Stomach (tissue), 9 donors: ENCODE results near the gene EMP1. TPM values are rescaled to one million over a fixed set of nuclear protein-coding genes. Genes with fewer than 3 reads are reported as not detected.

Experiments used
- DNase-seq, 2 donors: peaks; one replicate each; pipeline versions ENCODE4 v3.0.0 to v3.0.0-alpha.2; 2013 to 2019
- H3K27ac ChIP-seq, 5 donors: fragments of 200-600 bp in 4 of 5; sonication (generic) in 4 of 5; one replicate each; pipeline ENCODE4 v1.5.1; 2013 to 2019; ENCODE audit warnings: mild to moderate bottlenecking in 1 of 5, moderate library complexity in 1 of 5
- H3K27me3 ChIP-seq, 3 donors: fragments of 200-600 bp; sonication (generic); one replicate each; pipeline ENCODE4 v1.5.1; 2017 to 2019; ENCODE audit warnings: mixed run types in 1 of 3
- H3K36me3 ChIP-seq, 4 donors: fragments of 200-600 bp; sonication (generic); 1 replicate in 3 of 4; 2 replicates in 1 of 4; pipeline ENCODE4 v1.5.1; 2016 to 2019
- H3K4me1 ChIP-seq, 4 donors: fragments of 200-600 bp; sonication (generic); one replicate each; pipeline ENCODE4 v1.5.1; 2016 to 2019
- H3K4me3 ChIP-seq, 4 donors: fragments of 200-600 bp; sonication (generic) in 3 of 4; one replicate each; pipeline ENCODE4 v1.5.1; 2016 to 2019; ENCODE audit warnings: mild to moderate bottlenecking in 1 of 4
- H3K9me3 ChIP-seq, 4 donors: fragments of 200-600 bp; sonication (generic); one replicate each; pipeline ENCODE4 v1.5.1; 2016 to 2019
- EP300 ChIP-seq: sonication (generic); formaldehyde crosslinking; IDR thresholded peaks from one replicate; pipeline ENCODE4 v1.6.1; 2017; ENCODE audit warnings: antibody characterized with exemption
- POLR2A ChIP-seq, 4 donors: fragments of 450-650 bp; IDR thresholded peaks; one replicate each; pipeline ENCODE4 v1.6.1; 2016; ENCODE audit warnings: antibody characterized with exemption in 4 of 4, control low read depth in 2 of 4, mild to moderate bottlenecking in 1 of 4, moderate library complexity in 1 of 4
- POLR2AphosphoS5 ChIP-seq, 3 donors: sonication (generic); formaldehyde crosslinking; IDR thresholded peaks; one replicate each; pipeline ENCODE4 v1.6.1; 2016; ENCODE audit warnings: antibody characterized with exemption in 3 of 3
- WGBS, 5 donors: extraction: QIAGEN DNeasy Blood & Tissue Kit in 3 of 5; methylation state at CpG; one replicate each; pipeline versions ENCODE4 v1.1.5 to v1.1.7; 2013 to 2018; 5-methylcytosine and 5-hydroxymethylcytosine counted together
- intact Hi-C: fragments of 100-400 bp; cut with DNase I; formaldehyde crosslinking; loops from one replicate; pipeline ENCODE4 v1.15.1; 2023; ENCODE audit warnings: low total_unique reads
- polyA plus RNA-seq, 3 donors: library from polyadenylated mRNA; stranded (reverse); fragments of 200-250 nt; gene quantifications; one replicate each; pipeline ENCODE4 v1.2.3, GENCODE V29; 2013
- total RNA-seq, 5 donors: library from RNA; depleted of rRNA; stranded (reverse); fragments of >200 nt; gene quantifications; one replicate each; pipeline versions ENCODE4 v1.1.0 to v1.2.3, GENCODE V29; 2014 to 2016
- TF ChIP-seq, protein P1 (sequence below), 7 experiments: fragments of 450-650 bp in 4 of 7; fragments of 200-600 bp in 3 of 7; sonication (generic) in 3 of 7; IDR thresholded peaks; one replicate each; pipeline ENCODE4 v1.5.1; 2016 to 2019; ENCODE audit warnings: antibody characterized with exemption in 7 of 7, control low read depth in 2 of 7, mild to moderate bottlenecking in 1 of 7
- donor health status: healthy with polysubstance abuse.
- donor health status: Bipolar disorder and iron deficiency.
- donor health status: healthy.

EMP1 gene
- total and polyA plus RNA-seq, 8 donors: 6.2 to 209 (median 21.8) TPM

DNA sequence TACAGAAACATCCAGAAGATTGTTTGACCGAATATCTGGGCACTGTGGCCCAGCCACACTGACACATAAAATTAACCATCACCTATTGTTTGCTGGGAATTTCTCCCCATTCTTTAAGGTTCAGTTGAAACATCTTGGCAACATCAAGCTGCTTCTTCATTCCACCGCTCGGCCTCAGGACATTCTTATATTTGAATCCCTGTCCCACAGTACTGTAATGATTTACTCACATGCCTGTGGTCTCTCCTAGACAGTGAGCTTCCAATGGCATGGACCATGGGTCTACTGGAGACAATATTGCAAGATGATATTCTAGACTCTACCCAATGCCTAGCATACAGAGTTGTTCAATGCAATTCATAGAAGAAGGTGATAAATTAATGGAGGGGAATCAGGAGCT, 56.1 kb downstream of the EMP1 start:
- WGBS, 5 donors: 71 to 96% (median 91%) methylated on average over 3 of the region's 3 CpGs
- no peak for DNase-seq
- no peak overlapping the region for H3K4me3 ChIP-seq
- no peaks in the 10 kb centered on the region for H3K27me3 ChIP-seq
- no peaks in the 10 kb centered on the region for H3K36me3 ChIP-seq
- peaks cover 0 to 15% (median 5%) of the 10 kb centered on the region in 4 donors for H3K4me1 ChIP-seq
- intact Hi-C loops: no loop called here
- no peak overlapping the region for H3K27ac ChIP-seq
- H3K9me3 ChIP-seq: no peaks in the 10 kb centered on the region
- TF ChIP-seq, protein P1, sequence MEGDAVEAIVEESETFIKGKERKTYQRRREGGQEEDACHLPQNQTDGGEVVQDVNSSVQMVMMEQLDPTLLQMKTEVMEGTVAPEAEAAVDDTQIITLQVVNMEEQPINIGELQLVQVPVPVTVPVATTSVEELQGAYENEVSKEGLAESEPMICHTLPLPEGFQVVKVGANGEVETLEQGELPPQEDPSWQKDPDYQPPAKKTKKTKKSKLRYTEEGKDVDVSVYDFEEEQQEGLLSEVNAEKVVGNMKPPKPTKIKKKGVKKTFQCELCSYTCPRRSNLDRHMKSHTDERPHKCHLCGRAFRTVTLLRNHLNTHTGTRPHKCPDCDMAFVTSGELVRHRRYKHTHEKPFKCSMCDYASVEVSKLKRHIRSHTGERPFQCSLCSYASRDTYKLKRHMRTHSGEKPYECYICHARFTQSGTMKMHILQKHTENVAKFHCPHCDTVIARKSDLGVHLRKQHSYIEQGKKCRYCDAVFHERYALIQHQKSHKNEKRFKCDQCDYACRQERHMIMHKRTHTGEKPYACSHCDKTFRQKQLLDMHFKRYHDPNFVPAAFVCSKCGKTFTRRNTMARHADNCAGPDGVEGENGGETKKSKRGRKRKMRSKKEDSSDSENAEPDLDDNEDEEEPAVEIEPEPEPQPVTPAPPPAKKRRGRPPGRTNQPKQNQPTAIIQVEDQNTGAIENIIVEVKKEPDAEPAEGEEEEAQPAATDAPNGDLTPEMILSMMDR (IDR thresholded peaks at IDR 0.05): no peak
- no peak for TF ChIP-seq POLR2A (IDR thresholded peaks at IDR 0.05)
- TF ChIP-seq POLR2AphosphoS5 (IDR thresholded peaks at IDR 0.05): no peak
- TF ChIP-seq EP300: no peak

DNA sequence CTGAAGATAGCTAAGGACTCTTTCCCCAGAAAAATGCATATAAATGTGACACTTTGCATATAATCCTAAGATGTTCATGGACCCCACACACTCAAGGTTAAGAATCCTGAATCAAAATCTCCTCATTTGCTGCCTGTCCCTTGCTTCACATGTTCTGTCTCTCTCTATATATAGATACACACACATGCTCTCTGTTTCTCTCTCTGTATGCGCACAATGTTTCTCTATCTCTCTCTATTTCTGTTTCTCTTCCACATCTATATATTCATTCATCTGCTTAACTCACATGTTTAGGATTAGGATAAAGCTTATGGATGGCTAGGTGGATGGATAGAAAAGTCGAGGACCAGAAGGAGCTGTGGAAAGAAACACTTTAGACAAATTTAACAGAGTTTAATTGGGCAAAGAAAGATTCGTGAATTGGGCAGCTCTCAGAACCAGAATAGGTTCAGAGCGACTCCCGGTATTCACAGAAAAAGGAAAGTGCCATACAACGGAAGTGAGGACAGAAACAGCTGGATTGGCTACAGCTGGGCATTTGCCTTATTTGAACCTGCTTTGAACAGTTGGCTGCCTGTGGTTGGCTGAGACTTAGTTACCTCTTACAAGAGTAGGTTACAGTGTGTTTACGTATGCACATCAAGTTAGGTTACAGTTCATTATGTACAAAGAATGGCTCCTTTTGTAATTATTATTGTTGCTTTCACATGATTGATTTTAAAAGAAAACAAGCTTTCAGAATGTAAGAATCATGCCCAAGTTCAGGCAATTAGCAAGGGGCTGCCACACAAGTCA, 57.6 kb downstream of the EMP1 start:
- TF ChIP-seq POLR2A (IDR thresholded peaks at IDR 0.05) (no peak), POLR2AphosphoS5 (IDR thresholded peaks at IDR 0.05) (no peak), EP300 (no peak)
- TF ChIP-seq, protein P1 (IDR thresholded peaks at IDR 0.05): no peak
- 82 to 88% (median 85%) methylated on average over 7 of the region's 7 CpGs for WGBS, 5 donors
- intact Hi-C loops: no loop called here
- no peaks in the 10 kb centered on the region for H3K36me3 ChIP-seq
- H3K9me3 ChIP-seq: no peaks in the 10 kb centered on the region
- H3K4me1 ChIP-seq: peaks cover 0 to 16% (median 8%) of the 10 kb centered on the region in 4 donors
- no peak for DNase-seq
- no peak overlapping the region for H3K27ac ChIP-seq
- no peaks in the 10 kb centered on the region for H3K27me3 ChIP-seq
- no peak overlapping the region for H3K4me3 ChIP-seq

DNA sequence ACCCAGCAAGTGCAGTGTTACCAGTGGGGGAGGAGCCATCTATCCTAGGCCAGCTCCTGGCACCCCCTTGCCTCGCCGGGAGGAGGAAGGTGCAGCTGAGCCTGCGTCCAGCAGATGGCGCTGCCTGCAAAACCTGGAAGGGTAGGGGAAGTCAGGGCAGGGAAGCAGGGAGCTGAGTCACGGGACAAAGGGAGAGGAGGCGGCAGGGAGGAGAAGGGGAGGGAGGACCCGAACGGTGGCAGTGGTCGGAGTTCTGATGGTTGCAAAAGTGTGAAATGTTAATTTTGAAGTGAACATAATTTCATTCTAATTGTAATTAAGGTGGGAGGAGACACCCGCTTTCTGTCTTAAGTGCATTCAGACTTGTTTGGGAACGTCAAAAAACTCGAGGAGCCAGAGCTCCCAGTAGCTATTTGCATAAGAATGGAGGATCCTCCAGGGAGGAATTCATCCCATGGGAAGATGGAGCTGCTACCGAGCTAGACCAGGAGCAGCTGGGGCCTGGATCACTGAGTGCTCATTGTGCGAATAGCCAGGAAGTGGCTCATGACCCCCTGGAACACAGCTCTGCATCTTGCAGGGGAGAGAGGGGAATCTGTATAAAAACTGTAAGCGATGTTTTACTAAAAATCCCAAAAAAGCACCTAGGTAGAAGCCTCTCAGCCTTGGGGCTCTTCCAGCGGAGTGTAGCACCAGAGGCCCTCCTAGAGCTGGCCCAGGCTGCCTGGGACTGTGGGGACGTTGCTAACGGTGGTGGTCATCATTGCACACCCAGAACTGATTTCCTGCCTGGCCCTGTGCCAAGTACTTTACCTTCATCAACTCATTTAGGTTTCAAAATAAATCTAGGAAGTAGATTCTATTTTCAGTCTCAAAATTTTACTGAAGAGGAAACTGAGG, 59.5 kb downstream of the EMP1 start:
- no peak overlapping the region for H3K27ac ChIP-seq
- intact Hi-C loops: no loop called here
- H3K4me1 ChIP-seq: peaks cover 0 to 16% (median 8%) of the 10 kb centered on the region in 4 donors
- H3K36me3 ChIP-seq: no peaks in the 10 kb centered on the region
- peak; percentile 43 to 90 (median 73) for TF ChIP-seq POLR2AphosphoS5 (IDR thresholded peaks at IDR 0.05)
- no peak for TF ChIP-seq EP300
- TF ChIP-seq, protein P1 (IDR thresholded peaks at IDR 0.05): peak in 6 of 7 experiments; percentile 58 to 97 (median 95)
- no peak for TF ChIP-seq POLR2A (IDR thresholded peaks at IDR 0.05)
- peak overlapping the region; percentile 19 to 34 (median 31) for H3K4me3 ChIP-seq
- no peaks in the 10 kb centered on the region for H3K27me3 ChIP-seq
- 20 to 24% (median 21%) methylated on average over 18 of the region's 18 CpGs for WGBS, 5 donors
- no peaks in the 10 kb centered on the region for H3K9me3 ChIP-seq
- peak; percentile 93 to 97 for DNase-seq

DNA sequence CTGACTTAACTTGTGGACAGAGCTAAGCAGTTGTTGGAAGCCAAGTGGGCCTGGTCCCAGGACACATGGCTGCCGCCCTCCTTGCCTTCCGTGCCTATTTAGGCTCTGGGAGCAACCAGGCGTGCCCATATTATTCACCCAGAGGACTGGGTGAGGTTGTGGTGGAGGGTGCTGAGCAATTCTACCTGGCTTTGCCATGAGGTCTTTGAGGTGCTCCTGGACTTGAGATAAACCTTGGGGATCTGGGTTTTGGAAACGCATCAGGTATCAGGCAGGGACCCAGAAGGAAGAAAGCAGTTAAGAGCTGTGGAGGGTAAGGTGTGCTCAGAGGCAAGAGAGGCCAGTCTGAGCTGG, 60.1 kb downstream of the EMP1 start:
- TF ChIP-seq POLR2A (IDR thresholded peaks at IDR 0.05) (no peak), EP300 (no peak), POLR2AphosphoS5 (IDR thresholded peaks at IDR 0.05) (no peak)
- TF ChIP-seq, protein P1 (IDR thresholded peaks at IDR 0.05): no peak
- Histone ChIP-seq H3K36me3 (no peaks in the 10 kb centered on the region), H3K27ac (no peak overlapping the region), H3K4me1 (peaks cover 0 to 16% (median 8%) of the 10 kb centered on the region in 4 donors), H3K4me3 (no peak overlapping the region), H3K27me3 (no peaks in the 10 kb centered on the region), H3K9me3 (no peaks in the 10 kb centered on the region)
- no peak for DNase-seq
- 80 to 95% (median 92%) methylated on average over 3 to 4 of the region's 4 CpGs for WGBS, 5 donors
- intact Hi-C loops: no loop called here
